Mesenchymal stem cell (in vitro differentiated cells and primary cell): ENCODE measurements around the gene MSI2.

Experiments used
- DNase-seq: peaks from one replicate; pipeline ENCODE4 v3.0.0-alpha.2; 2013
- H2AFZ ChIP-seq: one replicate; pipeline ENCODE4 v1.6.1; 2013; ENCODE audit warnings: low read depth, mild to moderate bottlenecking, control low read depth, inconsistent platforms, low read length, moderate library complexity
- H2AK5ac ChIP-seq: 2 replicates; pipeline ENCODE4 v1.6.1; 2013; ENCODE audit warnings: low read length, moderate library complexity, mild to moderate bottlenecking, inconsistent platforms; ENCODE audit not compliant: severe bottlenecking
- H2BK120ac ChIP-seq: one replicate; pipeline ENCODE4 v1.6.1; 2013; ENCODE audit warnings: low read depth, mild to moderate bottlenecking, inconsistent platforms, low read length, moderate library complexity
- H2BK12ac ChIP-seq, 2 experiments: one replicate each; pipeline ENCODE4 v1.6.1; 2013; ENCODE audit warnings: inconsistent platforms in 2 of 2, low read length in 2 of 2, mild to moderate bottlenecking in 2 of 2, moderate library complexity in 2 of 2, control low read depth in 1 of 2
- H2BK15ac ChIP-seq: one replicate; pipeline ENCODE4 v1.6.1; 2013; ENCODE audit warnings: mild to moderate bottlenecking, low read depth, inconsistent platforms; ENCODE audit not compliant: poor library complexity, severe bottlenecking
- H2BK5ac ChIP-seq: 2 replicates; pipeline ENCODE4 v1.6.1; 2013; ENCODE audit warnings: low read depth, mild to moderate bottlenecking, low read length, control low read depth, inconsistent platforms; ENCODE audit not compliant: poor library complexity, severe bottlenecking
- H3K14ac ChIP-seq, 2 experiments: one replicate each; pipeline ENCODE4 v1.6.1; 2013; ENCODE audit warnings: inconsistent platforms in 2 of 2, low read length in 2 of 2, control low read depth in 1 of 2, mild to moderate bottlenecking in 1 of 2, moderate library complexity in 1 of 2
- H3K18ac ChIP-seq, 2 experiments: one replicate each; pipeline ENCODE4 v1.6.1; 2013; ENCODE audit warnings: inconsistent platforms in 2 of 2, low read length in 2 of 2, control low read depth in 1 of 2, low read depth in 1 of 2, mild to moderate bottlenecking in 1 of 2
- H3K23ac ChIP-seq, 2 experiments: one replicate each; pipeline ENCODE4 v1.6.1; 2013; ENCODE audit warnings: inconsistent platforms in 2 of 2, low read length in 2 of 2, mild to moderate bottlenecking in 2 of 2, moderate library complexity in 2 of 2, control low read depth in 1 of 2
- H3K27ac ChIP-seq: 2 replicates; pipeline ENCODE4 v1.5.1; 2013; ENCODE audit warnings: mild to moderate bottlenecking, moderate library complexity, low read length, control low read depth, inconsistent platforms; ENCODE audit not compliant: poor library complexity, severe bottlenecking
- H3K27me3 ChIP-seq, 2 experiments: 2 replicates each; pipeline versions ENCODE4 v1.6.1 to v1.7.0; 2013; ENCODE audit warnings: low read length in 2 of 2, mild to moderate bottlenecking in 2 of 2, moderate library complexity in 2 of 2, control low read depth in 1 of 2, inconsistent platforms in 1 of 2; ENCODE audit not compliant: control insufficient read depth in 1 of 2, insufficient read depth in 1 of 2
- H3K36me3 ChIP-seq, 2 experiments: 2 replicates each; pipeline versions ENCODE4 v1.6.1 to v1.7.0; 2013; ENCODE audit warnings: low read length in 2 of 2, control low read depth in 1 of 2, inconsistent platforms in 1 of 2, low read depth in 1 of 2, mild to moderate bottlenecking in 1 of 2; ENCODE audit not compliant: insufficient read depth in 2 of 2, control insufficient read depth in 1 of 2
- H3K4ac ChIP-seq, 2 experiments: one replicate each; pipeline ENCODE4 v1.6.1; 2013; ENCODE audit warnings: inconsistent platforms in 2 of 2, low read length in 2 of 2, mild to moderate bottlenecking in 2 of 2, moderate library complexity in 2 of 2, control low read depth in 1 of 2, low read depth in 1 of 2
- H3K4me1 ChIP-seq: 2 replicates; pipeline ENCODE4 v1.6.1; 2013; ENCODE audit warnings: low read depth, low read length, control low read depth; ENCODE audit not compliant: control insufficient read depth, insufficient read depth
- H3K4me2 ChIP-seq: 2 replicates; pipeline ENCODE4 v1.6.1; 2013; ENCODE audit warnings: low read length, mild to moderate bottlenecking, inconsistent platforms; ENCODE audit not compliant: poor library complexity, severe bottlenecking
- H3K4me3 ChIP-seq, 2 experiments: 2 replicates each; pipeline versions ENCODE4 v1.5.1 to v1.7.0; 2013; ENCODE audit warnings: low read length in 2 of 2, mild to moderate bottlenecking in 2 of 2, control low read depth in 1 of 2, low read depth in 1 of 2; ENCODE audit not compliant: insufficient read depth in 1 of 2
- H3K79me1 ChIP-seq: replicated peaks from 2 replicates; pipeline ENCODE4 v1.6.1; 2013; ENCODE audit warnings: mild to moderate bottlenecking, control low read depth, low read length, inconsistent platforms; ENCODE audit not compliant: poor library complexity, severe bottlenecking
- H3K9ac ChIP-seq: 2 replicates; pipeline ENCODE4 v1.7.0; 2013; ENCODE audit warnings: mild to moderate bottlenecking, low read length, moderate library complexity
- H3K9me3 ChIP-seq: 2 replicates; pipeline ENCODE4 v1.7.0; 2013; ENCODE audit warnings: mild to moderate bottlenecking, low read length; ENCODE audit not compliant: control insufficient read depth
- H4K8ac ChIP-seq: one replicate; pipeline ENCODE4 v1.6.1; 2013; ENCODE audit warnings: inconsistent platforms, mild to moderate bottlenecking, low read length, moderate library complexity
- H4K91ac ChIP-seq: one replicate; pipeline ENCODE4 v1.6.1; 2013; ENCODE audit warnings: mild to moderate bottlenecking, low read length, inconsistent platforms
- WGBS: methylation state at CpG from one replicate; pipeline ENCODE4 v1.1.7; 2013; ENCODE audit warnings: mixed read lengths; 5-methylcytosine and 5-hydroxymethylcytosine counted together

MSI2 gene

DNA sequence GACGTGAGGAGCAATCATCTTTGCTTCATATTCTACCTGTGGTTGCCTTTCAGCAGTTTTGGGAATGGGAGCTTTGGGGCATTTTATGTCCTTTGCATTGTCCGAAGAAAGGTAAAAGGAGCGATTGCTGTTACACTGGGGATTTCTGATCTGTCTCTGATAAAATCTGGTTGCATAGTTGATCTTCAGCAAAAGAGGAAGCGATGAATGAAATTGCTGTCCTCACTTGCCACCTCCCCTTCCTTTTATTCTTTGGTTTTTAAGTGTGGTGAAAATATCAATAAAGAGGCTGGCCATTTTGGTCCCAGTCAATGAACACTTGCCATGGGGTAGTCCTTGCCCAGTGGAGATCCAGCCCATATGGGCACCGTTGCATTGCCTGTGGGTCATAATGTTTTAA, 236.8 kb downstream of the MSI2 start:
- no peak overlapping the region for H3K18ac ChIP-seq
- no peak overlapping the region for H4K8ac ChIP-seq
- no peak overlapping the region for H3K4ac ChIP-seq
- 95% methylated on average over 5 of the region's 5 CpGs for WGBS
- H3K14ac ChIP-seq, result no peak overlapping the region
- no peaks in the 10 kb centered on the region for H3K9me3 ChIP-seq
- H4K91ac ChIP-seq, result no peak overlapping the region
- no peak for DNase-seq
- H2BK120ac ChIP-seq, result no peak overlapping the region
- H2BK12ac ChIP-seq, result no peak overlapping the region
- no peak overlapping the region for H3K4me2 ChIP-seq
- H2AFZ ChIP-seq, result no peak overlapping the region
- H2AK5ac ChIP-seq, result no peak overlapping the region
- peaks cover 2% of the 10 kb centered on the region for H3K4me1 ChIP-seq
- H3K27me3 ChIP-seq, result peaks cover 0 to 51% of the 10 kb centered on the region in 2 experiments
- H3K9ac ChIP-seq, result no peak overlapping the region
- no peak overlapping the region for H3K23ac ChIP-seq
- peaks cover 42% of the 10 kb centered on the region for H3K79me1 ChIP-seq
- H3K27ac ChIP-seq, result no peak overlapping the region
- peaks cover 0 to 7% of the 10 kb centered on the region in 2 experiments for H3K36me3 ChIP-seq
- no peak overlapping the region for H3K4me3 ChIP-seq
- H2BK5ac ChIP-seq, result no peak overlapping the region
- H2BK15ac ChIP-seq, result no peak overlapping the region

GRCh38 chr17:57493625-57494024, 237.3 kb downstream of the MSI2 start:
- H2BK12ac ChIP-seq, result no peak overlapping the region

GRCh38 chr17:57494443-57494842, 238.1 kb downstream of the MSI2 start:
- H2BK120ac ChIP-seq, result no peak overlapping the region
- H3K4me1 ChIP-seq, result no peaks in the 10 kb centered on the region
- H3K23ac ChIP-seq, result no peak overlapping the region
- H2BK12ac ChIP-seq, result no peak overlapping the region
- H3K4ac ChIP-seq, result no peak overlapping the region
- no peak overlapping the region for H4K91ac ChIP-seq
- H3K9me3 ChIP-seq, result no peaks in the 10 kb centered on the region
- no peak overlapping the region for H3K18ac ChIP-seq
- DNase-seq, result no peak
- H2AFZ ChIP-seq, result no peak overlapping the region
- peaks cover 35% of the 10 kb centered on the region for H3K79me1 ChIP-seq
- 93% methylated on average over 5 of the region's 5 CpGs for WGBS
- H3K36me3 ChIP-seq, result peaks cover 0 to 7% of the 10 kb centered on the region in 2 experiments
- no peak overlapping the region for H4K8ac ChIP-seq
- no peak overlapping the region for H3K27ac ChIP-seq
- H2AK5ac ChIP-seq, result no peak overlapping the region
- no peak overlapping the region for H3K4me2 ChIP-seq
- H3K9ac ChIP-seq, result no peak overlapping the region
- no peak overlapping the region for H2BK15ac ChIP-seq
- H2BK5ac ChIP-seq, result no peak overlapping the region
- H3K27me3 ChIP-seq, result peaks cover 0 to 45% of the 10 kb centered on the region in 2 experiments
- H3K4me3 ChIP-seq, result no peak overlapping the region
- no peak overlapping the region for H3K14ac ChIP-seq

More at GRCh38 chr17:57493625-57494024, 237.3 kb downstream of the MSI2 start:
- Histone ChIP-seq H3K23ac (no peak overlapping the region), H4K91ac (no peak overlapping the region), H3K18ac (no peak overlapping the region), H3K27me3 (peaks cover 0 to 46% of the 10 kb centered on the region in 2 experiments), H2AFZ (no peak overlapping the region), H2BK120ac (no peak overlapping the region), H3K27ac (no peak overlapping the region), H3K4me2 (no peak overlapping the region), H3K9me3 (no peaks in the 10 kb centered on the region), H2AK5ac (no peak overlapping the region), H3K36me3 (peaks cover 0 to 7% of the 10 kb centered on the region in 2 experiments), H3K14ac (no peak overlapping the region), H2BK15ac (no peak overlapping the region), H3K4me3 (no peak overlapping the region), H3K79me1 (peaks cover 42% of the 10 kb centered on the region), H2BK5ac (no peak overlapping the region), H3K4me1 (peaks cover 2% of the 10 kb centered on the region), H3K9ac (no peak overlapping the region), H3K4ac (no peak overlapping the region), H4K8ac (no peak overlapping the region)
- 100% methylated on average over 4 of the region's 6 CpGs for WGBS
- no peak for DNase-seq

DNA sequence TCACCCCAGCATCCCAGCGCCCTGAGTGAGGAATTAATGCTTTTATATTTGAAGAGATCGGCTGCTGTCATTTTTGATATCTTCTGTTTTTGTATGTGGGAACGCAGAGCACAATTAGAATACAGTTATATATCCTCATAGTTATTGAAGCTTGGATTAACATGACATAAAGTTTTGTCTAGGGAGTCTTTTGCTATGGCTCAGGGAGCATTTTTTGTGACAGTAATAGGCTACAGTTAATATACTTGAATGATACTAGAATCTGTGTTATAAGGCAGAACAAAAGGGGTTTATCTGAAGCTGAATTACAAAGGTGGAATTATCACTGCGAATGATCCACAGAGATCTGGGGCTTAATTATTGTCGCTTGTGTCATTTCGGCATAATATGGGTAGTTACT, 239.4 kb downstream of the MSI2 start:
- Histone ChIP-seq H3K27me3 (peaks cover 0 to 34% of the 10 kb centered on the region in 2 experiments), H3K4me3 (no peak overlapping the region), H3K23ac (no peak overlapping the region), H2AK5ac (no peak overlapping the region), H3K14ac (no peak overlapping the region), H2BK120ac (no peak overlapping the region), H2BK12ac (no peak overlapping the region), H2BK15ac (no peak overlapping the region), H3K79me1 (peaks cover 40% of the 10 kb centered on the region), H3K4me2 (no peak overlapping the region), H3K9me3 (no peaks in the 10 kb centered on the region), H2BK5ac (peak overlapping the region; percentile 51), H3K4me1 (peaks cover 3% of the 10 kb centered on the region), H3K36me3 (peaks cover 0 to 6% of the 10 kb centered on the region in 2 experiments), H4K8ac (no peak overlapping the region), H3K27ac (no peak overlapping the region), H3K9ac (no peak overlapping the region), H3K4ac (no peak overlapping the region), H2AFZ (no peak overlapping the region), H4K91ac (no peak overlapping the region), H3K18ac (no peak overlapping the region)
- 100% methylated on average over 4 of the region's 6 CpGs for WGBS
- DNase-seq, result no peak
